ENCODE measurements around the gene TANC2.
"Not testable (repeated sequence)": the region's sequence is repeated elsewhere in the genome, so short reads cannot be mapped to it uniquely, and the experiment has no call there.

Gene TANC2

GRCh38 chr17:62975206-62975605 lies 9.2 kb downstream of the TANC2 start:
- ATAC-seq (no peak), DNase-seq (no peak)
- Mint-ChIP-seq H3K27me3 (no peaks in the 10 kb centered on the region), H3K27ac (no peak overlapping the region), H3K4me1 (no peaks in the 10 kb centered on the region), H3K9me3 (peaks cover 3% of the 10 kb centered on the region), H3K4me3 (no peak overlapping the region), H3K36me3 (ENCODE audit: low read depth) (no peaks in the 10 kb centered on the region)

GRCh38 chr17:62976643-62977231 lies 10.7 kb downstream of the TANC2 start:
- not testable (repeated sequence) for H3K27ac Mint-ChIP-seq; H3K27me3 Mint-ChIP-seq; ATAC-seq; DNase-seq; H3K4me1 Mint-ChIP-seq; H3K9me3 Mint-ChIP-seq; H3K36me3 Mint-ChIP-seq (ENCODE audit: low read depth); H3K4me3 Mint-ChIP-seq

- peaks cover 3% of the 10 kb centered on the region for H3K9me3 Mint-ChIP-seq
- no peaks in the 10 kb centered on the region for H3K27me3 Mint-ChIP-seq
- H3K4me3 Mint-ChIP-seq: no peak overlapping the region
- no peak overlapping the region for H3K27ac Mint-ChIP-seq
- no peaks in the 10 kb centered on the region for H3K4me1 Mint-ChIP-seq
- DNase-seq (no peak), ATAC-seq (peak; percentile 57)
- H3K36me3 Mint-ChIP-seq (ENCODE audit: low read depth): peaks cover 4% of the 10 kb centered on the region
Measured at GRCh38 chr17:62980842-62981241, 14.8 kb downstream of the TANC2 start.

- Mint-ChIP-seq H3K36me3 (ENCODE audit: low read depth) (peaks cover 4% of the 10 kb centered on the region), H3K27me3 (no peaks in the 10 kb centered on the region), H3K9me3 (peaks cover 3% of the 10 kb centered on the region), H3K4me1 (no peaks in the 10 kb centered on the region), H3K4me3 (no peak overlapping the region), H3K27ac (no peak overlapping the region)
- DNase-seq (no peak), ATAC-seq (no peak)
Measured at GRCh38 chr17:62981933-62982332, 15.9 kb downstream of the TANC2 start.

- Mint-ChIP-seq H3K4me1 (no peaks in the 10 kb centered on the region), H3K27me3 (no peaks in the 10 kb centered on the region), H3K36me3 (ENCODE audit: low read depth) (peaks cover 4% of the 10 kb centered on the region), H3K4me3 (no peak overlapping the region), H3K27ac (no peak overlapping the region), H3K9me3 (no peaks in the 10 kb centered on the region)
- DNase-seq (no peak), ATAC-seq (no peak)
Measured at GRCh38 chr17:62984801-62985200, 18.8 kb downstream of the TANC2 start.

- Mint-ChIP-seq H3K27me3 (no peaks in the 10 kb centered on the region), H3K36me3 (ENCODE audit: low read depth) (peaks cover 4% of the 10 kb centered on the region), H3K4me3 (no peak overlapping the region), H3K4me1 (no peaks in the 10 kb centered on the region), H3K9me3 (no peaks in the 10 kb centered on the region), H3K27ac (no peak overlapping the region)
- ATAC-seq (no peak), DNase-seq (no peak)
Measured at GRCh38 chr17:62986549-62986948, 20.5 kb downstream of the TANC2 start.

- no peak overlapping the region for H3K4me3 Mint-ChIP-seq
- no peaks in the 10 kb centered on the region for H3K9me3 Mint-ChIP-seq
- no peaks in the 10 kb centered on the region for H3K4me1 Mint-ChIP-seq
- no peaks in the 10 kb centered on the region for H3K27me3 Mint-ChIP-seq
- no peak overlapping the region for H3K27ac Mint-ChIP-seq
- H3K36me3 Mint-ChIP-seq (ENCODE audit: low read depth): peaks cover 4% of the 10 kb centered on the region
- DNase-seq: no peak
- ATAC-seq: no peak
Measured at GRCh38 chr17:62987136-62987535, 21.1 kb downstream of the TANC2 start.

GRCh38 chr17:62989501-62989900 lies 23.5 kb downstream of the TANC2 start:
- Mint-ChIP-seq H3K27ac (no peak overlapping the region), H3K36me3 (ENCODE audit: low read depth) (peaks cover under 1% of the 10 kb centered on the region), H3K9me3 (no peaks in the 10 kb centered on the region), H3K27me3 (no peaks in the 10 kb centered on the region), H3K4me1 (no peaks in the 10 kb centered on the region), H3K4me3 (no peak overlapping the region)
- ATAC-seq (no peak), DNase-seq (no peak)

- no peak overlapping the region for H3K27ac Mint-ChIP-seq
- no peak overlapping the region for H3K4me3 Mint-ChIP-seq
- H3K36me3 Mint-ChIP-seq (ENCODE audit: low read depth): no peaks in the 10 kb centered on the region
- H3K4me1 Mint-ChIP-seq: peaks cover 10% of the 10 kb centered on the region
- no peak for ATAC-seq
- no peaks in the 10 kb centered on the region for H3K9me3 Mint-ChIP-seq
- no peak for DNase-seq
- no peaks in the 10 kb centered on the region for H3K27me3 Mint-ChIP-seq
Measured at GRCh38 chr17:62994931-62995330, 28.9 kb downstream of the TANC2 start.

GRCh38 chr17:62995377-62995885 lies 29.4 kb downstream of the TANC2 start:
- Mint-ChIP-seq H3K4me3 (no peak overlapping the region), H3K36me3 (ENCODE audit: low read depth) (no peaks in the 10 kb centered on the region), H3K9me3 (no peaks in the 10 kb centered on the region), H3K27me3 (no peaks in the 10 kb centered on the region), H3K27ac (no peak overlapping the region), H3K4me1 (peaks cover 10% of the 10 kb centered on the region)
- DNase-seq (peak; percentile 17), ATAC-seq (peak; percentile 75)

GRCh38 chr17:62996221-62996620 lies 30.2 kb downstream of the TANC2 start:
- H3K36me3 Mint-ChIP-seq (ENCODE audit: low read depth): no peaks in the 10 kb centered on the region

GRCh38 chr17:62998166-62998565 lies 32.1 kb downstream of the TANC2 start:
- Mint-ChIP-seq H3K4me3 (no peak overlapping the region), H3K4me1 (peaks cover 10% of the 10 kb centered on the region)
- no peak for ATAC-seq

More at GRCh38 chr17:62996221-62996620, 30.2 kb downstream of the TANC2 start:
- H3K9me3 Mint-ChIP-seq: no peaks in the 10 kb centered on the region
- ATAC-seq: no peak
- peaks cover 10% of the 10 kb centered on the region for H3K4me1 Mint-ChIP-seq
- H3K27me3 Mint-ChIP-seq: no peaks in the 10 kb centered on the region
- H3K4me3 Mint-ChIP-seq: no peak overlapping the region
- no peak for DNase-seq
- H3K27ac Mint-ChIP-seq: no peak overlapping the region

GRCh38 chr17:62998665-62999393 lies 32.8 kb downstream of the TANC2 start:
- Mint-ChIP-seq H3K4me3 (no peak overlapping the region), H3K27ac (no peak overlapping the region), H3K4me1 (peaks cover 10% of the 10 kb centered on the region), H3K36me3 (ENCODE audit: low read depth) (no peaks in the 10 kb centered on the region), H3K27me3 (no peaks in the 10 kb centered on the region), H3K9me3 (peaks cover 6% of the 10 kb centered on the region)
- ATAC-seq (no peak), DNase-seq (no peak)

More at GRCh38 chr17:62998166-62998565, 32.1 kb downstream of the TANC2 start:
- peaks cover 6% of the 10 kb centered on the region for H3K9me3 Mint-ChIP-seq
- no peak overlapping the region for H3K27ac Mint-ChIP-seq
- H3K36me3 Mint-ChIP-seq (ENCODE audit: low read depth): no peaks in the 10 kb centered on the region
- no peaks in the 10 kb centered on the region for H3K27me3 Mint-ChIP-seq
- DNase-seq: no peak

- DNase-seq: no peak
- no peak overlapping the region for H3K27ac Mint-ChIP-seq
- H3K36me3 Mint-ChIP-seq (ENCODE audit: low read depth): no peaks in the 10 kb centered on the region
- no peak overlapping the region for H3K4me3 Mint-ChIP-seq
- H3K27me3 Mint-ChIP-seq: no peaks in the 10 kb centered on the region
- H3K9me3 Mint-ChIP-seq: peaks cover 6% of the 10 kb centered on the region
- peaks cover 10% of the 10 kb centered on the region for H3K4me1 Mint-ChIP-seq
- ATAC-seq: no peak
Measured at GRCh38 chr17:62999736-63000135, 33.7 kb downstream of the TANC2 start.

- Mint-ChIP-seq H3K4me1 (peaks cover 8% of the 10 kb centered on the region), H3K9me3 (peaks cover 6% of the 10 kb centered on the region), H3K27ac (no peak overlapping the region), H3K4me3 (no peak overlapping the region), H3K27me3 (no peaks in the 10 kb centered on the region), H3K36me3 (ENCODE audit: low read depth) (no peaks in the 10 kb centered on the region)
- ATAC-seq (no peak), DNase-seq (no peak)
Measured at GRCh38 chr17:63001689-63002394, 35.8 kb downstream of the TANC2 start.
